Gastrocnemius medialis (tissue), 4 donors: ENCODE data around the gene C22orf15. TPM values are rescaled to one million over a fixed set of nuclear protein-coding genes. Genes with fewer than 3 reads are reported as not detected.
A peak's percentile ranks its signal among the peaks of the same experiment; 100 is the strongest.

Source experiments
- ATAC-seq, 2 donors: fragments of 150-250 bp; one replicate each; pipeline ENCODE4 v1.9.1; 2016
- DNase-seq, 2 donors: peaks; one replicate each; pipeline ENCODE4 v3.0.0-alpha.2; 2019
- H3K27ac ChIP-seq, 4 donors: fragments of 200-600 bp; sonication (generic); 1 replicate in 1 of 4; 2 replicates in 3 of 4; pipeline ENCODE4 v1.5.1; 2016 to 2018; ENCODE audit warnings: mild to moderate bottlenecking in 2 of 4, moderate library complexity in 1 of 4
- H3K27me3 ChIP-seq, 3 donors: fragments of 200-600 bp; sonication (generic) in 2 of 3; 1 replicate in 1 of 3; 2 replicates in 2 of 3; pipeline versions ENCODE4 v1.5.1 to v1.6.0; 2016 to 2019; ENCODE audit warnings: mild to moderate bottlenecking in 1 of 3, moderate library complexity in 1 of 3
- H3K36me3 ChIP-seq, 2 donors: fragments of 200-600 bp; sonication (generic) in 1 of 2; one replicate each; pipeline ENCODE4 v1.5.1; 2017 to 2018
- H3K4me1 ChIP-seq, 2 donors: fragments of 200-600 bp; sonication (generic) in 1 of 2; one replicate each; pipeline ENCODE4 v1.5.1; 2016 to 2017; ENCODE audit warnings: mild to moderate bottlenecking in 2 of 2
- H3K4me3 ChIP-seq, 4 donors: fragments of 200-600 bp; sonication (generic) in 3 of 4; 1 replicate in 1 of 4; 2 replicates in 3 of 4; pipeline ENCODE4 v1.5.1; 2016 to 2019; ENCODE audit warnings: mild to moderate bottlenecking in 2 of 4
- H3K9me3 ChIP-seq, 3 donors: fragments of 200-600 bp; sonication (generic) in 2 of 3; 1 replicate in 1 of 3; 2 replicates in 2 of 3; pipeline ENCODE4 v1.5.1; 2016 to 2019
- CTCF ChIP-seq, 5 experiments: fragments of 450-650 bp in 3 of 5; fragments of 200-600 bp in 2 of 5; sonication (generic) in 2 of 5; IDR thresholded peaks in 4 of 5; conservative IDR thresholded peaks in 1 of 5; 1 replicate in 4 of 5; 2 replicates in 1 of 5; pipeline ENCODE4 v1.5.1; 2016 to 2019; ENCODE audit warnings: antibody characterized with exemption in 5 of 5, mild to moderate bottlenecking in 3 of 5, moderate library complexity in 3 of 5
- POLR2A ChIP-seq, 2 donors: fragments of 450-650 bp; IDR thresholded peaks; one replicate each; pipeline ENCODE4 v1.6.1; 2017; ENCODE audit warnings: antibody characterized with exemption in 2 of 2, mild to moderate bottlenecking in 2 of 2, moderate library complexity in 2 of 2
- in situ Hi-C, 4 donors: fragments of 200-750 bp; cut with MboI; loops; one replicate each; pipeline versions ENCODE4 v1.15.0 to v1.8.0; 2017; ENCODE audit warnings: low sequenced_read_pairs in 4 of 4
- intact Hi-C: fragments of 100-400 bp; cut with DNase I; formaldehyde crosslinking; loops from one replicate; pipeline ENCODE4 v1.15.1; 2023; ENCODE audit warnings: low total_unique reads
- total RNA-seq, 4 donors: library from RNA; depleted of rRNA; stranded (reverse); fragments of >200 nt; gene quantifications; one replicate each; pipeline versions ENCODE4 v1.1.0 to v1.2.3, GENCODE V29; 2016

C22orf15 gene
- total RNA-seq, 4 donors from 2014 or later, result not detected

GRCh38 chr22:23801238-23801821 lies 38.5 kb downstream of the C22orf15 start:
- H3K4me1 ChIP-seq, result no peaks in the 10 kb centered on the region
- intact Hi-C loops, result no loop called here
- DNase-seq, result no peak
- H3K36me3 ChIP-seq, result peaks cover 0 to 78% of the 10 kb centered on the region in 2 donors
- TF ChIP-seq POLR2A (IDR thresholded peaks at IDR 0.05) (no peak), CTCF (IDR thresholded peaks at IDR 0.05 in 4 of 5, conservative IDR thresholded peaks at IDR 0.05 in 1 of 5) (no peak)
- H3K27me3 ChIP-seq, result no peaks in the 10 kb centered on the region
- H3K9me3 ChIP-seq, result no peaks in the 10 kb centered on the region
- in situ Hi-C loops, result no loop called here
- H3K4me3 ChIP-seq, result no peak overlapping the region
- H3K27ac ChIP-seq, result no peak overlapping the region
- no peak for ATAC-seq

GRCh38 chr22:23801886-23802377 lies 39.1 kb downstream of the C22orf15 start:
- DNase-seq (no peak), ATAC-seq (no peak)
- Histone ChIP-seq H3K36me3 (peaks cover 0 to 81% of the 10 kb centered on the region in 2 donors), H3K27me3 (no peaks in the 10 kb centered on the region), H3K27ac (no peak overlapping the region), H3K4me1 (no peaks in the 10 kb centered on the region), H3K4me3 (no peak overlapping the region), H3K9me3 (no peaks in the 10 kb centered on the region)
- intact Hi-C loops, result no loop called here
- in situ Hi-C loops, result no loop called here
- no peak for TF ChIP-seq CTCF (IDR thresholded peaks at IDR 0.05 in 4 of 5, conservative IDR thresholded peaks at IDR 0.05 in 1 of 5)
- TF ChIP-seq POLR2A (IDR thresholded peaks at IDR 0.05), result no peak

- Histone ChIP-seq H3K4me1 (no peaks in the 10 kb centered on the region), H3K27me3 (no peaks in the 10 kb centered on the region), H3K4me3 (no peak overlapping the region), H3K36me3 (peaks cover 0 to 81% of the 10 kb centered on the region in 2 donors), H3K27ac (no peak overlapping the region), H3K9me3 (no peaks in the 10 kb centered on the region)
- TF ChIP-seq POLR2A (IDR thresholded peaks at IDR 0.05) (no peak), CTCF (IDR thresholded peaks at IDR 0.05 in 4 of 5, conservative IDR thresholded peaks at IDR 0.05 in 1 of 5) (no peak)
- ATAC-seq (no peak), DNase-seq (no peak)
- intact Hi-C loops, result no loop called here
- in situ Hi-C loops, result no loop called here
Observed at GRCh38 chr22:23803001-23803819, 40.4 kb downstream of the C22orf15 start.

GRCh38 chr22:23804781-23805291 lies 42.0 kb downstream of the C22orf15 start:
- in situ Hi-C loops, result no loop called here
- intact Hi-C loops, result no loop called here
- H3K9me3 ChIP-seq, result no peaks in the 10 kb centered on the region
- ATAC-seq, result no peak
- H3K27me3 ChIP-seq, result no peaks in the 10 kb centered on the region
- peak overlapping the region in 1 of 4 donors; percentile 27 for H3K27ac ChIP-seq
- H3K4me1 ChIP-seq, result no peaks in the 10 kb centered on the region
- peaks cover 0 to 80% of the 10 kb centered on the region in 2 donors for H3K36me3 ChIP-seq
- no peak for TF ChIP-seq CTCF (IDR thresholded peaks at IDR 0.05 in 4 of 5, conservative IDR thresholded peaks at IDR 0.05 in 1 of 5)
- no peak for TF ChIP-seq POLR2A (IDR thresholded peaks at IDR 0.05)
- DNase-seq, result no peak
- no peak overlapping the region for H3K4me3 ChIP-seq
